Activated naive CD4-positive, alpha-beta T cell treated with anti-CD3 and anti-CD28 coated beads, Interleukin-2, amount 50 U/mL, for 24 hours (primary cell): ENCODE measurements around the gene DIPK1B.
"Not testable (repeated sequence)": the region's sequence is repeated elsewhere in the genome, so short reads cannot be mapped to it uniquely, and the experiment has no call there.

Experiments used
- H3K27ac Mint-ChIP-seq: one replicate; pipeline ENCODE4 v1.8.0; 2021; ENCODE audit warnings: mild to moderate bottlenecking, mixed read lengths
- H3K27me3 Mint-ChIP-seq: one replicate; pipeline ENCODE4 v1.8.0; 2021; ENCODE audit warnings: mixed read lengths
- H3K36me3 Mint-ChIP-seq: one replicate; pipeline ENCODE4 v1.8.0; 2021; ENCODE audit warnings: mixed read lengths
- H3K4me1 Mint-ChIP-seq: one replicate; pipeline ENCODE4 v1.8.0; 2021; ENCODE audit warnings: mixed read lengths
- H3K4me3 Mint-ChIP-seq: one replicate; pipeline ENCODE4 v1.8.0; 2021; ENCODE audit warnings: mild to moderate bottlenecking, mixed read lengths
- H3K9me3 Mint-ChIP-seq: one replicate; pipeline ENCODE4 v1.8.0; 2021; ENCODE audit warnings: mixed read lengths

The DIPK1B gene

GRCh38 chr9:136700959-136701667, 11.3 kb upstream of the DIPK1B start:
- no peaks in the 10 kb centered on the region for H3K9me3 Mint-ChIP-seq
- peaks cover 5% of the 10 kb centered on the region for H3K27me3 Mint-ChIP-seq
- H3K4me3 Mint-ChIP-seq: peak overlapping the region; percentile 74
- H3K27ac Mint-ChIP-seq: peak overlapping the region; percentile 86
- peaks cover 17% of the 10 kb centered on the region for H3K4me1 Mint-ChIP-seq
- H3K36me3 Mint-ChIP-seq: no peaks in the 10 kb centered on the region

DNA sequence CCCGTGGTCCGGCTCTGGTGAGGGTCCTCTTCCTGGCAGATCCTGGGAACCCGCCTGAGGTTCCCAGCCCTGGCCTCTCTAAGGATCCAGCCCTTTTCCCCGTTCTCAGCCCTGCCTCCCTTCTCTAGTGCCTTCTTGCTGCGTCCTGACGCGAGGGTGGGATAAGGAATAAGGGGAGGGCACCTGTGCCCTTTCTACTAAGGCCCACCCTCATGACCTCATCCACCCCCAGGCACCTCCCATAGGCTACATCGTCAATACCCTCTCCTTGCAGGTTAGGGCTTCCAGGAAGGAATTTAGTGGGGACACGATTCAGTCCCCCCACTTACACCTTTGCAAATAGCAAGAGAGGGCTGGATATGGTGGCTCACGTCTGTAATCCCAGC, 10.7 kb upstream of the DIPK1B start:
- Mint-ChIP-seq H3K27me3 (peaks cover 5% of the 10 kb centered on the region), H3K9me3 (no peaks in the 10 kb centered on the region), H3K4me3 (peak overlapping the region; percentile 74), H3K27ac (peak overlapping the region; percentile 52), H3K36me3 (no peaks in the 10 kb centered on the region), H3K4me1 (peaks cover 17% of the 10 kb centered on the region)

- no peaks in the 10 kb centered on the region for H3K9me3 Mint-ChIP-seq
- H3K36me3 Mint-ChIP-seq: no peaks in the 10 kb centered on the region
- H3K4me1 Mint-ChIP-seq: peaks cover 17% of the 10 kb centered on the region
- no peak overlapping the region for H3K4me3 Mint-ChIP-seq
- H3K27ac Mint-ChIP-seq: no peak overlapping the region
- peaks cover 5% of the 10 kb centered on the region for H3K27me3 Mint-ChIP-seq
Observed at GRCh38 chr9:136703276-136703860, 9.0 kb upstream of the DIPK1B start.

DNA sequence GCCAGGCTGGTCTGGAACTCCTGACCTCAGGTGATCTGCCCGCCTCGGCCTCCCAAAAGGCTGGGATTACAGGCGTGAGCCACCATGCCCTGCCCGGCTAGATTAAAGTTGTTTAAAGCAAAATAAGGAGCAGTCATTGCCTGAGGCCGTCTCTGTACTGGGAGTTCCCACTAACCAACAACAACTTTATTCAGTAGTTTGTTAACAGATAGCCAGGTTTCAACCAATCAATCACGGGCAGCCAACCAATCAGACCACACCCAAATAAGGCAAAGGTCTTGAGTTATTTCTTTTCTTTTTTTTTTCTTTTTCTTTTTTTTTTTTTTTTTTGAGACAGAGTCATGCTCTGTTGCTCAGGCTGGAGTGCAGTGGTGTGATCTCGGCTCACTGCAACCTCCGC, 7.6 kb upstream of the DIPK1B start:
- not testable (repeated sequence) for H3K36me3 Mint-ChIP-seq, H3K27ac Mint-ChIP-seq, H3K9me3 Mint-ChIP-seq, H3K4me3 Mint-ChIP-seq, H3K27me3 Mint-ChIP-seq
- peaks cover 17% of the 10 kb centered on the region for H3K4me1 Mint-ChIP-seq

- Mint-ChIP-seq H3K27me3 (peaks cover 3% of the 10 kb centered on the region), H3K9me3 (no peaks in the 10 kb centered on the region), H3K4me1 (peaks cover 13% of the 10 kb centered on the region), H3K27ac (no peak overlapping the region), H3K36me3 (no peaks in the 10 kb centered on the region), H3K4me3 (no peak overlapping the region)
Observed at GRCh38 chr9:136705564-136705963, 6.8 kb upstream of the DIPK1B start.

- H3K9me3 Mint-ChIP-seq: no peaks in the 10 kb centered on the region
- no peaks in the 10 kb centered on the region for H3K36me3 Mint-ChIP-seq
- H3K27ac Mint-ChIP-seq: no peak overlapping the region
- H3K27me3 Mint-ChIP-seq: peaks cover 11% of the 10 kb centered on the region
- H3K4me3 Mint-ChIP-seq: no peak overlapping the region
- H3K4me1 Mint-ChIP-seq: peaks cover 4% of the 10 kb centered on the region
Observed at GRCh38 chr9:136707011-136707410, 5.4 kb upstream of the DIPK1B start.

DNA sequence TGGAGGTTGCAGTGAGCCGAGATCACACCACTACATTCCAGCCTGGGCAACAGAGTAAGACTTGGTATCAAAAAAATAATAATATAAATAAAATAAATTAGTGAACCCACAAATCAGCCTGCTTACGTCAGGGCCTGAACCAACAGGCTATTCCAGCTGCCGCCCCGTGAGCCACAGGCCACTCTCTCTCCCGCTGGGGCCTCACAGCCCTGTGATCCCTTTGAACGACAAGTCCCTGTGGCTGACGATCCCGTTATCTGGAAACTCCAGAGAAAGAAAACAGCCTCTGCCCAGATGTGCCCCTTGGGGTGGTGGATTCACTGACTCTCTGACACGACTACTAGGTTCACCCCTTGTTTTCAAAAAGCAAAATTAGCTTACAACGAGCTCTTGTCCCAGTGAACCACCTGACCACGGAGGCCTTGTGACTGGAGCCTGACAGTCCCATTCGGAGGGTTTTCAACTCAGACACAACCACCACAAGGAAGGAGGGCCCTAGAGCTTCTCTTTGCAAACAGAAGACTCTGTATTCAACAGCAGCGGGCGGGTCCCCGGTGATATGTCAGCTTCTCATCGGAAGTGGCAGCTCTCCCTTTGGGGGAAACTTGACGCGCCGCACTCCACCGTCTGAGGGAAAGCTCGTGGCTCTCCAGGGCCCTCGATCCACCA, 4.4 kb upstream of the DIPK1B start:
- Mint-ChIP-seq H3K36me3 (no peaks in the 10 kb centered on the region), H3K4me3 (no peak overlapping the region), H3K4me1 (peaks cover 4% of the 10 kb centered on the region), H3K27me3 (peaks cover 11% of the 10 kb centered on the region), H3K9me3 (no peaks in the 10 kb centered on the region), H3K27ac (no peak overlapping the region)

GRCh38 chr9:136709454-136710109, 2.8 kb upstream of the DIPK1B start:
- Mint-ChIP-seq H3K4me1 (peaks cover 4% of the 10 kb centered on the region), H3K27ac (no peak overlapping the region), H3K27me3 (peaks cover 11% of the 10 kb centered on the region), H3K36me3 (no peaks in the 10 kb centered on the region), H3K4me3 (no peak overlapping the region), H3K9me3 (no peaks in the 10 kb centered on the region)

- H3K27me3 Mint-ChIP-seq: peaks cover 11% of the 10 kb centered on the region
- H3K27ac Mint-ChIP-seq: peak overlapping the region; percentile 30
- H3K36me3 Mint-ChIP-seq: no peaks in the 10 kb centered on the region
- peaks cover 4% of the 10 kb centered on the region for H3K4me1 Mint-ChIP-seq
- H3K4me3 Mint-ChIP-seq: no peak overlapping the region
- no peaks in the 10 kb centered on the region for H3K9me3 Mint-ChIP-seq
Observed at GRCh38 chr9:136710543-136710942, 1.8 kb upstream of the DIPK1B start.

- not testable (repeated sequence) for H3K4me1 Mint-ChIP-seq, H3K36me3 Mint-ChIP-seq, H3K9me3 Mint-ChIP-seq, H3K27ac Mint-ChIP-seq
- Mint-ChIP-seq H3K27me3 (peaks cover 11% of the 10 kb centered on the region), H3K4me3 (peak overlapping the region; percentile 76)
Observed at GRCh38 chr9:136711219-136711648, 1.1 kb upstream of the DIPK1B start.

GRCh38 chr9:136712690-136713544, 545 bp downstream of the DIPK1B start:
- no peaks in the 10 kb centered on the region for H3K9me3 Mint-ChIP-seq

GRCh38 chr9:136713550-136713949, 1.2 kb downstream of the DIPK1B start:
- H3K9me3 Mint-ChIP-seq: no peaks in the 10 kb centered on the region
- H3K27ac Mint-ChIP-seq: no peak overlapping the region
- peaks cover 4% of the 10 kb centered on the region for H3K4me1 Mint-ChIP-seq
- no peaks in the 10 kb centered on the region for H3K36me3 Mint-ChIP-seq
- peaks cover 11% of the 10 kb centered on the region for H3K27me3 Mint-ChIP-seq
- H3K4me3 Mint-ChIP-seq: no peak overlapping the region

More at GRCh38 chr9:136712690-136713544, 545 bp downstream of the DIPK1B start:
- H3K4me3 Mint-ChIP-seq: no peak overlapping the region
- peaks cover 4% of the 10 kb centered on the region for H3K4me1 Mint-ChIP-seq
- no peak overlapping the region for H3K27ac Mint-ChIP-seq
- H3K36me3 Mint-ChIP-seq: no peaks in the 10 kb centered on the region
- peaks cover 11% of the 10 kb centered on the region for H3K27me3 Mint-ChIP-seq

DNA sequence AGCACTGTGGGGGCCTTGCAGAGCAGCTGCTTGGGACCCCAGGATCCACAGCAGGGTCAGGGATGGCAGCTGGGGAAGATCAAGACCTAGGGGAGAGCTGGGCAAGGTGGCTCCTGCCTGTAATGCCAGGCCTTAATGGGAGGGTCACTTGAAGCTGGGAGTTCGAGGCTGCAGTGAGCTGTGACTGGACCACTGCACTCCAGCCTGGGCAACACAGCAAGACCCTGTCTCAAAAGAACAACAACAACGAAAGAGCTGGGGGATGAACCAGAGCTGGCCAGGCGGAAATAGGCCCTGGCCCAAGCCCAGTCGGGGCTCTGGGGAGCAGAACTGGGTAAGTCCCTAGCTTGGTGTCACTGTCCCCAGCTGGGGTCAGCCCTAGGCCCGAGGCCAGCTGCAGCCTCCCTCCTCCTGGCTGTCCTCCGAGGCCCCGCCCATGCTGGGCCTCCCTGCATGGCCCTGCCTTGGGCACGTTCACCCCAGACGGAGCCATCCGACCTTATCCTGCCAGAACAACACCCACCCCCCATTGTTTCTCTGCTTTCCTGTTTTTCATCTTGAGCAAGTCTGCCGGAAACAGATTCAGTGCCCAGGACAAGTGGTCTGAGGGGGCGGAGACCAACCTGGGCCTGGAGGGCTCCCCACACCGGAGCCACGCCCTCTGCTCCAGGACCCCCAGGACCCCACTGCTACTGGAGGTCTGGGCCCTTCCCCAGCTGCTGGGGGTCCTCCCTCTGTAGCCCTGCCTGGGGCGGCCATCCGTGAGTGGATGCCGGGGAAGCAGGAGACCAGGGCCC, 1.9 kb downstream of the DIPK1B start:
- H3K27ac Mint-ChIP-seq: no peak overlapping the region
- peaks cover 11% of the 10 kb centered on the region for H3K27me3 Mint-ChIP-seq
- no peaks in the 10 kb centered on the region for H3K9me3 Mint-ChIP-seq
- H3K4me3 Mint-ChIP-seq: no peak overlapping the region
- H3K36me3 Mint-ChIP-seq: no peaks in the 10 kb centered on the region
- H3K4me1 Mint-ChIP-seq: peaks cover 4% of the 10 kb centered on the region

- Mint-ChIP-seq H3K27ac (no peak overlapping the region), H3K4me3 (no peak overlapping the region), H3K9me3 (no peaks in the 10 kb centered on the region), H3K36me3 (no peaks in the 10 kb centered on the region), H3K4me1 (peaks cover 4% of the 10 kb centered on the region), H3K27me3 (peaks cover 11% of the 10 kb centered on the region)
Observed at GRCh38 chr9:136714893-136715274, 2.5 kb downstream of the DIPK1B start.
